ENCODE results near the gene SLC6A13. TPM values are rescaled to one million over a fixed set of nuclear protein-coding genes. Genes with fewer than 3 reads are reported as not detected.

The SLC6A13 gene
- total and polyA plus RNA-seq, 2 experiments from 2014 or later = 3.8 to 5.9 TPM

DNA sequence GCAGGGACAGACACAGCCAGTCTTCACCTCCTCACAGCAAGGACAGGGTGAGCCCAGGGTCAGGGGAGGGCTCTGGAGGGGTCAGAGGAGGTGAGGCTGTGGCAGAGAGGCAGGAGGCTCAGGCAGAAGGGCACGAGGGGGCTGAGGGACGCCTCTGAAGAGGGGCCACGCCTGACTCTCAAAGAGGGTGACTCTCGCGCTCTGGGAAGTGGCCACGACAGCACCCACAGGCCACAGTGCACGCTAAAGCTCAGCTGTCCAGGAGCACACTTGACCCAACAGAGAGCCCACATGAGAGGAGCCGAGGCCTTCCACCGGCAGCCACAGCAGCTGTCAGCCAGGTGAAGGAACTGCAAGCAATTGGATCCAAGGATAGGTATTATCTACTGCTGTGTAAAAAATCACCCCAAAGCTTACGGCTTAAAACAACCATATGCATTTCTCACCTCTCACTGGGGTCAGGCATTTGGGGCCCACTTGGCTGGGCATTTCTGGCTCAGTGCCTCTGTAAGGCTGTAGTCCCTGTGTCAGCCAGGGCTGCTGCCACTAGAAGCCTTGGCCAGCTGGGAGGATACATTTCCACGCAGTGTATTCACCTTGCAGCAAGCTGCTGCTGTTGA is 76.5 kb downstream of the SLC6A13 start:
- Histone ChIP-seq H3K4me3 (no peak overlapping the region), H2AFZ (no peak overlapping the region), H3K27ac (no peak overlapping the region), H3K36me3 (replicated peaks; ENCODE audit: insufficient read depth, low read depth) (no peaks in the 10 kb centered on the region), H4K20me1 (ENCODE audit: insufficient read depth, poor library complexity, severe bottlenecking) (no peaks in the 10 kb centered on the region), H3K4me2 (no peak overlapping the region), H3K4me1 (ENCODE audit: insufficient read depth) (no peaks in the 10 kb centered on the region), H3K9me3 (ENCODE audit: low read depth) (no peaks in the 10 kb centered on the region), H3K27me3 (no peaks in the 10 kb centered on the region), H3K9me2 (replicated peaks; ENCODE audit: insufficient read depth) (no peaks in the 10 kb centered on the region), H3K79me2 (no peaks in the 10 kb centered on the region)
- TF ChIP-seq EZH2 (IDR thresholded peaks at IDR 0.05; ENCODE audit: borderline replicate concordance) = no peak
- TF ChIP-seq, protein P1, sequence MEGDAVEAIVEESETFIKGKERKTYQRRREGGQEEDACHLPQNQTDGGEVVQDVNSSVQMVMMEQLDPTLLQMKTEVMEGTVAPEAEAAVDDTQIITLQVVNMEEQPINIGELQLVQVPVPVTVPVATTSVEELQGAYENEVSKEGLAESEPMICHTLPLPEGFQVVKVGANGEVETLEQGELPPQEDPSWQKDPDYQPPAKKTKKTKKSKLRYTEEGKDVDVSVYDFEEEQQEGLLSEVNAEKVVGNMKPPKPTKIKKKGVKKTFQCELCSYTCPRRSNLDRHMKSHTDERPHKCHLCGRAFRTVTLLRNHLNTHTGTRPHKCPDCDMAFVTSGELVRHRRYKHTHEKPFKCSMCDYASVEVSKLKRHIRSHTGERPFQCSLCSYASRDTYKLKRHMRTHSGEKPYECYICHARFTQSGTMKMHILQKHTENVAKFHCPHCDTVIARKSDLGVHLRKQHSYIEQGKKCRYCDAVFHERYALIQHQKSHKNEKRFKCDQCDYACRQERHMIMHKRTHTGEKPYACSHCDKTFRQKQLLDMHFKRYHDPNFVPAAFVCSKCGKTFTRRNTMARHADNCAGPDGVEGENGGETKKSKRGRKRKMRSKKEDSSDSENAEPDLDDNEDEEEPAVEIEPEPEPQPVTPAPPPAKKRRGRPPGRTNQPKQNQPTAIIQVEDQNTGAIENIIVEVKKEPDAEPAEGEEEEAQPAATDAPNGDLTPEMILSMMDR (IDR thresholded peaks at IDR 0.05; ENCODE audit: poor library complexity) = no peak
- no peak for TF ChIP-seq EZH2phosphoT487 (IDR thresholded peaks at IDR 0.05; ENCODE audit: low read depth, severe bottlenecking, unreplicated experiment)
- no peak for DNase-seq (ENCODE audit: low spot score)
- WGBS (ENCODE audit: low lambda C conversion rate, missing lambda C conversion rate) = 92% methylated on average over 11 of the region's 11 CpGs

DNA sequence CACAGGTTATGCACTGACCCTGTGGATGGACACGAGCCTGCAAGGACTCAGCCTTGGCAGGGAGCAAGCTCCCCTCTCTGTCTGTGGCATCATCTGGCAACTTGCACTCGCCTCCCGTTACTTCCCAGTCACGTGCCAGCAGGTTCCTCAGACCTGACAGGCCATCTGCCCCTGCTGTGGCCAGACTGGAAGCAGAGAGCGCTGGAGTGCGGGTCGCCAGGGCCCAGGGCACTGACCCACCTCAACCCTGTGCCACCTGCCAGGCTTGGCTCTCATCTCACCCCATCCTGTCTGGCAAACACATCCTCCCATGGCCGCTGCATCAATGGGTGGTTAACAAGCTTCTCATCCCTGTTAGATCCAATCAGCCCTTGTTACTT is 77.1 kb downstream of the SLC6A13 start:
- no peak overlapping the region for H3K4me3 ChIP-seq
- TF ChIP-seq, protein P1 (IDR thresholded peaks at IDR 0.05; ENCODE audit: poor library complexity) = no peak
- TF ChIP-seq EZH2 (IDR thresholded peaks at IDR 0.05; ENCODE audit: borderline replicate concordance) (no peak), EZH2phosphoT487 (IDR thresholded peaks at IDR 0.05; ENCODE audit: low read depth, severe bottlenecking, unreplicated experiment) (no peak)
- 89% methylated on average over 8 of the region's 8 CpGs for WGBS (ENCODE audit: low lambda C conversion rate, missing lambda C conversion rate)
- no peaks in the 10 kb centered on the region for H3K36me3 ChIP-seq (replicated peaks; ENCODE audit: insufficient read depth, low read depth)
- no peaks in the 10 kb centered on the region for H3K27me3 ChIP-seq
- H3K9me2 ChIP-seq (replicated peaks; ENCODE audit: insufficient read depth) = no peaks in the 10 kb centered on the region
- no peak overlapping the region for H3K4me2 ChIP-seq
- no peaks in the 10 kb centered on the region for H3K79me2 ChIP-seq
- H3K27ac ChIP-seq = no peak overlapping the region
- no peak overlapping the region for H2AFZ ChIP-seq
- no peak for DNase-seq (ENCODE audit: low spot score)
- H4K20me1 ChIP-seq (ENCODE audit: insufficient read depth, poor library complexity, severe bottlenecking) = no peaks in the 10 kb centered on the region
- no peaks in the 10 kb centered on the region for H3K4me1 ChIP-seq (ENCODE audit: insufficient read depth)
- H3K9me3 ChIP-seq (ENCODE audit: low read depth) = no peaks in the 10 kb centered on the region

GRCh38 chr12:184811-185575 is 77.6 kb downstream of the SLC6A13 start:
- WGBS (ENCODE audit: low lambda C conversion rate, missing lambda C conversion rate) = 90% methylated on average over 13 of the region's 13 CpGs

More at GRCh38 chr12:184811-185575, 77.6 kb downstream of the SLC6A13 start:
- Histone ChIP-seq H2AFZ (no peak overlapping the region), H3K36me3 (replicated peaks; ENCODE audit: insufficient read depth, low read depth) (no peaks in the 10 kb centered on the region), H3K27me3 (no peaks in the 10 kb centered on the region), H3K27ac (no peak overlapping the region), H3K79me2 (no peaks in the 10 kb centered on the region), H3K4me3 (no peak overlapping the region), H3K9me3 (ENCODE audit: low read depth) (no peaks in the 10 kb centered on the region), H3K4me2 (no peak overlapping the region), H4K20me1 (ENCODE audit: insufficient read depth, poor library complexity, severe bottlenecking) (no peaks in the 10 kb centered on the region), H3K9me2 (replicated peaks; ENCODE audit: insufficient read depth) (no peaks in the 10 kb centered on the region), H3K4me1 (ENCODE audit: insufficient read depth) (no peaks in the 10 kb centered on the region)
- no peak for DNase-seq (ENCODE audit: low spot score)
- TF ChIP-seq EZH2 (IDR thresholded peaks at IDR 0.05; ENCODE audit: borderline replicate concordance) (no peak), EZH2phosphoT487 (IDR thresholded peaks at IDR 0.05; ENCODE audit: low read depth, severe bottlenecking, unreplicated experiment) (no peak)
- TF ChIP-seq, protein P1 (IDR thresholded peaks at IDR 0.05; ENCODE audit: poor library complexity) = no peak
